Pancreas (tissue), 10 donors: Measurements from ENCODE around the gene PTPRU. TPM values are rescaled to one million over a fixed set of nuclear protein-coding genes. Genes with fewer than 3 reads are reported as not detected.
A peak's percentile ranks its signal among the peaks of the same experiment; 100 is the strongest.

Source experiments
- ATAC-seq, 4 donors: fragments of 200-7000 bp; cut with Tn5 transposase; one replicate each; pipeline versions ENCODE4 v1.8.0 to v1.9.1; 2020; ENCODE audit warnings: mild to moderate bottlenecking in 4 of 4, moderate library complexity in 4 of 4
- DNase-seq, 6 donors: peaks; one replicate each; pipeline ENCODE4 v3.0.0-alpha.2; 2020
- FAIRE-seq: peaks from 2 replicates; lab custom pipeline; 2012; peaks lifted over from hg19 to GRCh38; lab: Jason Lieb, UNC
- H3K27ac ChIP-seq, 4 donors: fragments of 200-600 bp; sonication (generic); 1 replicate in 3 of 4; 2 replicates in 1 of 4; pipeline versions ENCODE4 v1.5.0 to v1.8.0; 2020
- H3K27me3 ChIP-seq, 4 donors: fragments of 200-600 bp; one replicate each; pipeline ENCODE4 v1.8.0; 2021
- H3K36me3 ChIP-seq, 3 donors: fragments of 200-600 bp; sonication (generic) in 1 of 3; one replicate each; pipeline versions ENCODE4 v1.5.0 to v1.8.0; 2020 to 2021
- H3K4me1 ChIP-seq, 3 donors: fragments of 200-600 bp; one replicate each; pipeline ENCODE4 v1.8.0; 2021
- H3K4me3 ChIP-seq, 4 donors: fragments of 200-600 bp; sonication (generic) in 2 of 4; one replicate each; pipeline versions ENCODE4 v1.5.0 to v1.8.0; 2020 to 2021
- H3K9me3 ChIP-seq, 4 donors: fragments of 200-600 bp; one replicate each; pipeline ENCODE4 v1.8.0; 2021
- WGBS, 2 donors: extraction: QIAGEN DNeasy Blood & Tissue Kit; methylation state at CpG; one replicate each; pipeline ENCODE4 v1.1.7; 2013; 5-methylcytosine and 5-hydroxymethylcytosine counted together
- intact Hi-C, 3 donors: fragments of 100-400 bp; cut with DNase I; formaldehyde crosslinking; loops; one replicate each; pipeline versions ENCODE4 v1.11.1 to v1.14.2; 2022
- polyA plus RNA-seq, 2 donors: library from polyadenylated mRNA; stranded (reverse); fragments of 200-250 nt; gene quantifications; one replicate each; pipeline ENCODE4 v1.2.3, GENCODE V29; 2013
- total RNA-seq, 6 donors: library from RNA; stranded (reverse); fragmentation: NEBNext Ultra II Directional in 4 of 6; extraction: Animal tissue kit (Norgen Biotek cat#: 25700) in 4 of 6; gene quantifications; one replicate each; pipeline versions ENCODE4 v1.2.1 to v1.2.4, GENCODE V29; 2021 to 2023
- TF ChIP-seq, protein P1 (sequence below), 4 donors: fragments of 200-600 bp; sonication (generic) in 3 of 4; IDR thresholded peaks; one replicate each; pipeline versions ENCODE4 v1.5.0 to v1.8.0; 2021; ENCODE audit warnings: antibody characterized with exemption in 4 of 4
- donor health status: healthy with polysubstance abuse.
- donor health status: DM: no; HTN: no; CAD: no; lungs with moderate emphysema.
- donor health status: DM: no; HTN: no; CAD: no.
- donor health status: control.
- donor health status: control.
- donor health status: Bipolar disorder and iron deficiency.
- donor health status: DM: yes; HTN: yes; CAD: no.
- donor health status: DM: no; HTN: no; CAD: no.
- donor health status: DM: no; HTN: no; CAD: no.
- donor health status: DM: yes; HTN: yes; CAD: no.

The PTPRU gene
- total and polyA plus RNA-seq, 8 donors, result 12.3 to 20.9 (median 15.2) TPM

GRCh38 chr1:29200906-29201594 lies 35.3 kb upstream of the PTPRU start:
- FAIRE-seq (no peak), DNase-seq (peak in 1 of 6 donors; percentile 3), ATAC-seq (no peak)
- no peak overlapping the region for H3K27ac ChIP-seq
- peaks cover 0 to 6% (median 5%) of the 10 kb centered on the region in 3 donors for H3K36me3 ChIP-seq
- TF ChIP-seq, protein P1, sequence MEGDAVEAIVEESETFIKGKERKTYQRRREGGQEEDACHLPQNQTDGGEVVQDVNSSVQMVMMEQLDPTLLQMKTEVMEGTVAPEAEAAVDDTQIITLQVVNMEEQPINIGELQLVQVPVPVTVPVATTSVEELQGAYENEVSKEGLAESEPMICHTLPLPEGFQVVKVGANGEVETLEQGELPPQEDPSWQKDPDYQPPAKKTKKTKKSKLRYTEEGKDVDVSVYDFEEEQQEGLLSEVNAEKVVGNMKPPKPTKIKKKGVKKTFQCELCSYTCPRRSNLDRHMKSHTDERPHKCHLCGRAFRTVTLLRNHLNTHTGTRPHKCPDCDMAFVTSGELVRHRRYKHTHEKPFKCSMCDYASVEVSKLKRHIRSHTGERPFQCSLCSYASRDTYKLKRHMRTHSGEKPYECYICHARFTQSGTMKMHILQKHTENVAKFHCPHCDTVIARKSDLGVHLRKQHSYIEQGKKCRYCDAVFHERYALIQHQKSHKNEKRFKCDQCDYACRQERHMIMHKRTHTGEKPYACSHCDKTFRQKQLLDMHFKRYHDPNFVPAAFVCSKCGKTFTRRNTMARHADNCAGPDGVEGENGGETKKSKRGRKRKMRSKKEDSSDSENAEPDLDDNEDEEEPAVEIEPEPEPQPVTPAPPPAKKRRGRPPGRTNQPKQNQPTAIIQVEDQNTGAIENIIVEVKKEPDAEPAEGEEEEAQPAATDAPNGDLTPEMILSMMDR (IDR thresholded peaks at IDR 0.05), result no peak
- H3K9me3 ChIP-seq, result no peaks in the 10 kb centered on the region
- H3K4me1 ChIP-seq, result peaks cover 0 to 9% (median 4%) of the 10 kb centered on the region in 3 donors
- no peak overlapping the region for H3K4me3 ChIP-seq
- WGBS, 2 donors, result 95 to 98% methylated on average over 5 of the region's 5 CpGs
- no peaks in the 10 kb centered on the region for H3K27me3 ChIP-seq
- intact Hi-C loops, result loop anchor here in 1 of 3 donors (5.0 to 10.0 kb wide), 2 partner anchors 319 to 416 kb away; no protein-coding TSS in a partner anchor

GRCh38 chr1:29201595-29202051 lies 34.7 kb upstream of the PTPRU start:
- H3K9me3 ChIP-seq, result no peaks in the 10 kb centered on the region
- no peak overlapping the region for H3K4me3 ChIP-seq
- TF ChIP-seq, protein P1 (IDR thresholded peaks at IDR 0.05), result no peak
- DNase-seq (peak in 1 of 6 donors; percentile 21), FAIRE-seq (no peak), ATAC-seq (no peak)
- intact Hi-C loops, result loop anchor here in 1 of 3 donors (5.0 to 10.0 kb wide), 2 partner anchors 319 to 417 kb away; no protein-coding TSS in a partner anchor
- H3K27me3 ChIP-seq, result no peaks in the 10 kb centered on the region
- peaks cover 0 to 6% (median 5%) of the 10 kb centered on the region in 3 donors for H3K36me3 ChIP-seq
- 85 to 87% methylated on average over 6 of the region's 6 CpGs for WGBS, 2 donors
- peaks cover 0 to 9% (median 4%) of the 10 kb centered on the region in 3 donors for H3K4me1 ChIP-seq
- H3K27ac ChIP-seq, result peak overlapping the region in 1 of 4 donors; percentile 12

DNA sequence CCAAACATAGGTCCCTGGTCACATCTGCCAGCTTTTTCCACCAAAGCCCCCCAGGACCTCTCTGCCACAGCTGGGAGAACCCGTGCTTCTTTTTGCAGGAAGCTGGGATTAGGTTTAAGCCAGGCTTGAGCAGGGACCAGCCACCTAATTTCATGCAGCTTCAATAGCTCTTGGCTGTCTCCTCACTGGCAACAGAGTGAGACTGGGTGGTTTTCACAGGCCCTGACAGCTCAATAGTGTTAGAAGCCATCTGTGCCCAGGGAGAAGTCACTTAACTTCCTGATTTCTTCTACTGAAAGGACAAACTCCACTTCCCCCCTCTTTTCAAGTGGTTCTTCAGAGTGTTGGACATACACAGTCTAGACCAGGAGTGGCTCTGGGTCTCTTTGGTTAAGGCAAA lies 34.3 kb upstream of the PTPRU start:
- FAIRE-seq (no peak), ATAC-seq (peak in 2 of 4 donors; percentile 18 to 24), DNase-seq (no peak)
- H3K9me3 ChIP-seq, result no peaks in the 10 kb centered on the region
- H3K36me3 ChIP-seq, result peaks cover 0 to 6% (median 5%) of the 10 kb centered on the region in 3 donors
- H3K4me1 ChIP-seq, result peaks cover 0 to 9% (median 4%) of the 10 kb centered on the region in 3 donors
- 84 to 100% methylated on average over 1 of the region's 1 CpG for WGBS, 2 donors
- no peak overlapping the region for H3K4me3 ChIP-seq
- H3K27me3 ChIP-seq, result no peaks in the 10 kb centered on the region
- peak overlapping the region in 3 of 4 donors; percentile 12 to 42 (median 39) for H3K27ac ChIP-seq
- TF ChIP-seq, protein P1 (IDR thresholded peaks at IDR 0.05), result no peak
- intact Hi-C loops, result loop anchor here in 1 of 3 donors (5.0 to 10.0 kb wide), 2 partner anchors 320 to 417 kb away; no protein-coding TSS in a partner anchor

GRCh38 chr1:29202584-29203340 lies 33.6 kb upstream of the PTPRU start:
- FAIRE-seq, result peak; percentile 97
- H3K27me3 ChIP-seq, result no peaks in the 10 kb centered on the region
- intact Hi-C loops, result loop anchor here in 1 of 3 donors (5.0 to 10.0 kb wide), 2 partner anchors 320 to 418 kb away; no protein-coding TSS in a partner anchor

More at GRCh38 chr1:29202584-29203340, 33.6 kb upstream of the PTPRU start:
- Histone ChIP-seq H3K4me1 (peaks cover 0 to 9% (median 4%) of the 10 kb centered on the region in 3 donors), H3K36me3 (peaks cover 0 to 6% (median 5%) of the 10 kb centered on the region in 3 donors), H3K27ac (peak overlapping the region in 2 of 4 donors; percentile 39 to 42), H3K4me3 (no peak overlapping the region), H3K9me3 (no peaks in the 10 kb centered on the region)
- TF ChIP-seq, protein P1 (IDR thresholded peaks at IDR 0.05), result peak; percentile 95 to 99 (median 97)
- DNase-seq (peak; percentile 88 to 100 (median 96)), ATAC-seq (peak; percentile 96 to 99 (median 98))
- 22 to 24% methylated on average over 14 of the region's 14 CpGs for WGBS, 2 donors
